K562 (cell line): ENCODE data around the gene TULP1. TPM values are rescaled to one million over a fixed set of nuclear protein-coding genes. Genes with fewer than 3 reads are reported as not detected.

Source experiments
- ATAC-seq: fragments of 200-7000 bp; cut with Tn5 transposase; 3 replicates; pipeline ENCODE4 v1.9.1; 2020; ENCODE audit warnings: moderate library complexity
- BruUV-seq: library from RNA; stranded (reverse); fragments of 400-500 nt; replicated peaks from 2 replicates; lab custom pipeline; 2021; lab: Mats Ljungman, UMichigan
- CTCF ChIA-PET: fragments of 300-600 bp; formaldehyde crosslinking; extraction: SDS; loops from one replicate; lab custom pipeline; 2021; ENCODE audit warnings: low intra/inter-chr PET ratio; lab: Yijun Ruan, JAX
- POLR2A ChIA-PET: fragments of 300-600, 350-650 bp; sonication (Branson Sonifier 250); formaldehyde crosslinking; extraction: SDS; loops from one replicate; lab custom pipeline; 2021; ENCODE audit warnings: antibody characterized with exemption, inconsistent platforms; lab: Yijun Ruan, JAX
- DNase-seq, 4 experiments: peaks; one replicate each; pipeline versions ENCODE4 v3.0.0 to v3.0.0-alpha.2; 2011 to 2018; ENCODE audit warnings: low spot score in 3 of 4, mixed read lengths in 3 of 4; ENCODE audit errors: extremely low read depth in 1 of 4
- FAIRE-seq: peaks from 2 replicates; lab custom pipeline; 2011; peaks lifted over from hg19 to GRCh38; lab: Jason Lieb, UNC
- H2AFZ ChIP-seq: 2 replicates; pipeline ENCODE4 v1.6.0; 2011; ENCODE audit warnings: low read depth, low read length, control low read depth, inconsistent platforms
- H3K27ac ChIP-seq: fragments of 200-600 bp; 3 replicates; pipeline ENCODE4 v1.8.0; 2011; ENCODE audit warnings: low read depth, mild to moderate bottlenecking, control low read depth, inconsistent platforms, low read length, moderate library complexity, mixed read lengths; ENCODE audit errors: extremely low read depth
- H3K27me3 ChIP-seq, 2 experiments: fragments of 300-600 bp in 1 of 2; 2 replicates in 1 of 2; 3 replicates in 1 of 2; pipeline versions ENCODE4 v1.6.0 to v1.8.0; 2011; ENCODE audit warnings: inconsistent platforms in 2 of 2, low read length in 2 of 2, mild to moderate bottlenecking in 1 of 2, mixed read lengths in 1 of 2, moderate library complexity in 1 of 2; ENCODE audit not compliant: control insufficient read depth in 2 of 2, insufficient read depth in 2 of 2
- H3K36me3 ChIP-seq: fragments of 300-600 bp; 3 replicates; pipeline ENCODE4 v1.8.0; 2011; ENCODE audit warnings: mild to moderate bottlenecking, low read length, inconsistent platforms; ENCODE audit not compliant: control insufficient read depth, insufficient read depth
- H3K4me1 ChIP-seq, 2 experiments: fragments of 200-600 bp in 1 of 2; replicated peaks in 1 of 2; 2 replicates in 1 of 2; 3 replicates in 1 of 2; pipeline versions ENCODE4 v1.5.1 to v1.8.0; 2011; ENCODE audit warnings: inconsistent platforms in 2 of 2, low read length in 2 of 2, mild to moderate bottlenecking in 1 of 2, mixed read lengths in 1 of 2, moderate library complexity in 1 of 2; ENCODE audit not compliant: control insufficient read depth in 2 of 2, insufficient read depth in 2 of 2
- H3K4me2 ChIP-seq: 2 replicates; pipeline ENCODE4 v1.6.1; 2011; ENCODE audit warnings: low read length, control low read depth, inconsistent platforms, mixed read lengths; ENCODE audit not compliant: insufficient read depth
- H3K4me3 ChIP-seq: fragments of 200-600 bp; sonication (generic), shearing (Covaris generic); 2 replicates; pipeline ENCODE4 v1.5.1; 2016; ENCODE audit warnings: control low read depth, inconsistent platforms
- H3K79me2 ChIP-seq: fragments of 200-600 bp; 3 replicates; pipeline ENCODE4 v1.8.0; 2011; ENCODE audit warnings: low read length, inconsistent platforms; ENCODE audit not compliant: control insufficient read depth, insufficient read depth
- H3K9ac ChIP-seq, 2 experiments: 2 replicates each; pipeline versions ENCODE4 v1.6.0 to v1.6.1; 2011; ENCODE audit warnings: low read depth in 2 of 2, low read length in 2 of 2, control low read depth in 1 of 2, inconsistent platforms in 1 of 2, mild to moderate bottlenecking in 1 of 2, mixed read lengths in 1 of 2; ENCODE audit not compliant: insufficient read depth in 1 of 2
- H3K9me1 ChIP-seq: one replicate; pipeline ENCODE4 v1.6.0; 2011; ENCODE audit warnings: inconsistent platforms, mild to moderate bottlenecking, low read length, moderate library complexity; ENCODE audit not compliant: control insufficient read depth, insufficient read depth
- H3K9me3 ChIP-seq: replicated peaks from 2 replicates; pipeline ENCODE4 v1.5.1; 2011; ENCODE audit warnings: low read depth, low read length, inconsistent platforms; ENCODE audit not compliant: control insufficient read depth, insufficient read depth
- H4K20me1 ChIP-seq: replicated peaks from 2 replicates; pipeline ENCODE4 v1.6.1; 2011; ENCODE audit warnings: low read length, inconsistent platforms, mixed read lengths; ENCODE audit not compliant: control insufficient read depth, insufficient read depth
- ATF1 ChIP-seq, 2 experiments: fragments of 450-650 bp in 1 of 2; IDR thresholded peaks; 2 replicates each; pipeline ENCODE4 v1.6.1; 2016; ENCODE audit warnings: missing compliant biosample characterization in 1 of 2, missing genetic modification characterization in 1 of 2
- BRCA1 ChIP-seq, 2 experiments: fragments of 450-650 bp in 1 of 2; sonication (generic) in 1 of 2; formaldehyde crosslinking in 1 of 2; IDR thresholded peaks; 2 replicates each; pipeline versions ENCODE4 v1.5.0 to v1.6.1; 2017 to 2020; ENCODE audit warnings: mild to moderate bottlenecking in 1 of 2, missing genetic modification reagents in 1 of 2
- ELF1 ChIP-seq: fragments of 200-800 bp; sonication (Bioruptor generic); IDR thresholded peaks from 2 replicates; pipeline ENCODE4 v1.6.1; 2016; ENCODE audit warnings: missing genetic modification characterization, missing compliant biosample characterization
- EP300 ChIP-seq: IDR thresholded peaks from 2 replicates; pipeline ENCODE4 v1.6.1; 2012; ENCODE audit warnings: low read length, improper control_type of control experiment
- ETS2 ChIP-seq: IDR thresholded peaks from 2 replicates; pipeline ENCODE4 v1.6.1; 2016; ENCODE audit warnings: borderline replicate concordance, missing genetic modification characterization, mild to moderate bottlenecking, moderate library complexity, missing compliant biosample characterization; ENCODE audit not compliant: poor library complexity, severe bottlenecking
- FOSL1 ChIP-seq: fragments of 200-800 bp; sonication (Bioruptor generic); conservative IDR thresholded peaks from 2 replicates; pipeline ENCODE4 v1.6.1; 2016; ENCODE audit warnings: missing genetic modification characterization, missing compliant biosample characterization
- FOXK1 ChIP-seq: sonication (generic); formaldehyde crosslinking; IDR thresholded peaks from 2 replicates; pipeline ENCODE4 v1.8.0; 2022; ENCODE audit warnings: missing genetic modification reagents, mild to moderate bottlenecking, borderline replicate concordance
- GATA2 ChIP-seq: sonication (generic); formaldehyde crosslinking; IDR thresholded peaks from 2 replicates; pipeline ENCODE4 v1.4.0; 2020; ENCODE audit warnings: mild to moderate bottlenecking, missing genetic modification reagents
- GATAD2B ChIP-seq: fragments of 450-650 bp; IDR thresholded peaks from 2 replicates; pipeline ENCODE4 v1.6.1; 2017; ENCODE audit warnings: mild to moderate bottlenecking, borderline replicate concordance
- HMG20B ChIP-seq: fragments of 250-450 bp; sonication (Bioruptor Pico); IDR thresholded peaks from 2 replicates; pipeline ENCODE4 v1.5.0; 2021; ENCODE audit warnings: mild to moderate bottlenecking
- KLF16 ChIP-seq: IDR thresholded peaks from 2 replicates; pipeline ENCODE4 v1.6.1; 2016; ENCODE audit warnings: antibody characterized with exemption
- RBBP5 ChIP-seq: fragments of 200-600 bp; sonication (generic); IDR thresholded peaks from 2 replicates; pipeline ENCODE4 v1.6.1; 2012; ENCODE audit warnings: borderline replicate concordance, mild to moderate bottlenecking, low read length, control low read depth, inconsistent platforms; ENCODE audit not compliant: insufficient read depth, poor library complexity, severe bottlenecking
- TCFL5 ChIP-seq: fragments of 250-450 bp; sonication (Bioruptor Pico); conservative IDR thresholded peaks from 2 replicates; pipeline ENCODE4 v1.6.1; 2021; ENCODE audit warnings: mild to moderate bottlenecking, moderate library complexity, matching md5 sums
- YY1 ChIP-seq, 3 experiments: IDR thresholded peaks; 2 replicates each; pipeline ENCODE4 v1.6.1; 2011; ENCODE audit warnings: low read length in 2 of 3, mild to moderate bottlenecking in 2 of 3, moderate library complexity in 2 of 3, borderline replicate concordance in 1 of 3, control low read depth in 1 of 3, low read depth in 1 of 3; ENCODE audit not compliant: insufficient read depth in 3 of 3, insufficient replicate concordance in 2 of 3, control insufficient read depth in 1 of 3, insufficient read length in 1 of 3; ENCODE audit errors: extremely low read depth in 1 of 3
- ZC3H4 ChIP-seq: sonication (generic); formaldehyde crosslinking; IDR thresholded peaks from 2 replicates; pipeline ENCODE4 v1.9.0; 2021; ENCODE audit warnings: missing genetic modification reagents, borderline replicate concordance
- ZC3H8 ChIP-seq: fragments of 450-650 bp; IDR thresholded peaks from 2 replicates; pipeline ENCODE4 v1.6.1; 2017
- ZNF143 ChIP-seq: sonication (generic); formaldehyde crosslinking; IDR thresholded peaks from 2 replicates; pipeline ENCODE4 v1.9.0; 2022; ENCODE audit warnings: mild to moderate bottlenecking, missing genetic modification reagents
- WGBS: fragments of 100-300 bp; shearing (Covaris generic); methylation state at CpG from one replicate; pipeline ENCODE4 v1.1.6; 2016; ENCODE audit warnings: low coverage, mixed read lengths; ENCODE audit not compliant: insufficient coverage; ENCODE audit errors: missing lambda C conversion rate; 5-methylcytosine and 5-hydroxymethylcytosine counted together
- in situ Hi-C: fragments of 300-500 bp; cut with MboI; formaldehyde crosslinking; loops from 4 replicates; pipeline ENCODE4 v1.15.0; 2018; ENCODE audit warnings: inconsistent platforms, mixed read lengths
- intact Hi-C: fragments of 100-400 bp; cut with micrococcal nuclease; formaldehyde crosslinking; loops from 2 replicates; pipeline ENCODE4 v1.14.2; 2022
- polyA plus RNA-seq, 8 experiments: library from polyadenylated mRNA; depleted of rRNA in 4 of 8; stranded (reverse) in 5 of 8; unstranded in 3 of 8; fragments of >200 nt; fragmentation: Nextera tagmentation in 2 of 8; fragmentation: Illumina TruSeq in 1 of 8; extraction: Ambion mirVana in 2 of 8; extraction: Trizol in 1 of 8; gene quantifications; 2 replicates each; pipeline versions ENCODE4 v1.2.1 to v1.2.3, GENCODE V29; 2011 to 2014; ENCODE audit warnings: inconsistent platforms in 1 of 8, missing spikeins in 1 of 8
- total RNA-seq, 7 experiments: library from RNA; depleted of rRNA in 6 of 7; stranded (reverse); fragments of >200 nt in 6 of 7; fragmentation: Illumina TruSeq in 2 of 7; extraction: Trizol in 2 of 7; gene quantifications; 2 replicates each; pipeline versions ENCODE4 v1.2.1 to v1.2.3, GENCODE V29; 2011 to 2021; ENCODE audit warnings: low replicate concordance in 1 of 7
- TF ChIP-seq, protein P1 (sequence below): fragments of 450-650 bp; IDR thresholded peaks from 2 replicates; pipeline ENCODE4 v1.6.1; 2016; ENCODE audit warnings: low read depth, mild to moderate bottlenecking, moderate library complexity

The TULP1 gene
- total and polyA plus RNA-seq, 9 of the 15 experiments (the other 6 are each of a cell fraction or from before 2014, with no cell fraction given): 0.06 to 0.17 (median 0.09) TPM; not detected in 6

DNA sequence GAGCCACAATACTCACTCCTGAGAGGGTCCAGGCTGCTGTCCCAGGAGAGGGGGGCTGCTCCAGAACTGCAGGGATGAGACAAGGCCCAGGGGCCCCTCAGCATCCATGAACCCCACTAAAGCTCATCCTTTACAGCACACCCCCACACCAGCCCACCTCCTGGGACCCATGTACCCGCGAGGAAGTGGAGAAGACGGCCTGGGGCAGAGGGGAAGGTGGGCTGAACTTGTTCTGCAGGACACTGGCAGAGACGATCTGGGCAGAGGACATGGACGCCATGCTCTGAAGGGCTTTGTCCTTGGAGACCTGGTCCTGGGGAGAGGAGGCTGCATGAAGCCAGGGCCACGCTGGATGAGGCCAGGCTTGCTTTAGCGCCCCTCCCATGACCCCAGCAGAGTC, 34.4 kb downstream of the TULP1 start:
- Histone ChIP-seq H3K9ac (peak overlapping the region in 1 of 2 experiments; percentile 3; a peak in 2 of 4 replicates), H3K36me3 (peaks cover 7% of the 10 kb centered on the region; the same call in 1 of the 3 replicates), H3K79me2 (no peaks in the 10 kb centered on the region), H4K20me1 (peaks cover 3% of the 10 kb centered on the region; the same call in 1 of the 2 replicates), H2AFZ (no peak overlapping the region), H3K4me1 (peaks cover 0 to 21% of the 10 kb centered on the region in 2 experiments; a peak in 2 of 5 replicates), H3K27ac (no peak overlapping the region), H3K4me3 (no peak overlapping the region), H3K27me3 (no peaks in the 10 kb centered on the region), H3K9me3 (no peaks in the 10 kb centered on the region), H3K4me2 (no peak overlapping the region), H3K9me1 (no peaks in the 10 kb centered on the region)
- no peak for DNase-seq
- no TSS peak for BruUV-seq
- ATAC-seq: no peak
- WGBS: 62% methylated on average over 7 of the region's 7 CpGs
- intact Hi-C loops (no loop called here), in situ Hi-C loops (no loop called here)
- no peak for FAIRE-seq
- ChIA-PET CTCF (no interaction called here), POLR2A (interaction anchor here (0.5 to 4.5 kb wide), 3 partner anchors 10 to 1693 kb away, joined by 3 to 34 read pairs (median 10); partner anchors contain the start of gene RPL10A)
- no peak for TF ChIP-seq GATAD2B
- TF ChIP-seq EP300: no peak
- no peak for TF ChIP-seq GATA2 (CRISPR knock-in tag)
- no peak for TF ChIP-seq FOXK1 (CRISPR knock-in tag)
- TF ChIP-seq YY1 (IDR thresholded peaks at IDR 0.05; ENCODE audit: borderline replicate concordance in 1 of 3, control insufficient read depth in 1 of 3, extremely low read depth in 1 of 3, insufficient read depth in 3 of 3, insufficient read length in 1 of 3, insufficient replicate concordance in 2 of 3, low read depth in 1 of 3, low read length in 2 of 3): no peak
- TF ChIP-seq ZC3H8: no peak
- TF ChIP-seq ZC3H4 (CRISPR knock-in tag): no peak
- TF ChIP-seq, protein P1, sequence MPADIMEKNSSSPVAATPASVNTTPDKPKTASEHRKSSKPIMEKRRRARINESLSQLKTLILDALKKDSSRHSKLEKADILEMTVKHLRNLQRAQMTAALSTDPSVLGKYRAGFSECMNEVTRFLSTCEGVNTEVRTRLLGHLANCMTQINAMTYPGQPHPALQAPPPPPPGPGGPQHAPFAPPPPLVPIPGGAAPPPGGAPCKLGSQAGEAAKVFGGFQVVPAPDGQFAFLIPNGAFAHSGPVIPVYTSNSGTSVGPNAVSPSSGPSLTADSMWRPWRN: no peak
- TF ChIP-seq ATF1 (CRISPR knock-in tag; IDR thresholded peaks at IDR 0.05): no peak
- no peak for TF ChIP-seq ATF1 (tag; IDR thresholded peaks at IDR 0.05)
- TF ChIP-seq RBBP5: no peak
- TF ChIP-seq TCFL5 (CRISPR knock-in tag): no peak
- no peak for TF ChIP-seq ELF1 (tag)
- TF ChIP-seq FOSL1 (tag): no peak
- no peak for TF ChIP-seq BRCA1 (IDR thresholded peaks at IDR 0.05)
- no peak for TF ChIP-seq BRCA1 (CRISPR knock-in tag; IDR thresholded peaks at IDR 0.05)
- no peak for TF ChIP-seq KLF16
- no peak for TF ChIP-seq ETS2 (tag)
- TF ChIP-seq HMG20B (CRISPR knock-in tag): no peak
- TF ChIP-seq ZNF143 (CRISPR knock-in tag): no peak
